ENCODE data around the gene GRIK4.

The GRIK4 gene

DNA sequence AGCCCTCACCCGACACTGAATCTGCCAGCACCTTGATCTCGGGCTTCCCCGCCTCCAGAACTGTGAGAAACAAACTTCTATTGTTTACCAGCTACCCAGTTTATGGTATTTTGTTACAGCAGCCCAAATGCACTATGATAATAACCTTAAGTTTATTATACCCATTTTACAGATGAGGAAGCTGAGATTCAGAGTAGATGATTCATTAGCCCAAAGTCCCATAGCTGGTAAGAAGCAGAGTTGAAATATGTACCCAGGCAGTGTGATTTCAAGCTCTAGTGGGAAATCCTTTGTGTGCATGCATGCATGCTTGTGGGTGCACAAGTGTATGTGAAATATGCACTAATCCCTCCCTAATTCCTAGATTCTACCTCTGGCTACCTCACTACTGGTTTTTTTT lies 7.9 kb downstream of the GRIK4 start:
- TF ChIP-seq, protein P1, sequence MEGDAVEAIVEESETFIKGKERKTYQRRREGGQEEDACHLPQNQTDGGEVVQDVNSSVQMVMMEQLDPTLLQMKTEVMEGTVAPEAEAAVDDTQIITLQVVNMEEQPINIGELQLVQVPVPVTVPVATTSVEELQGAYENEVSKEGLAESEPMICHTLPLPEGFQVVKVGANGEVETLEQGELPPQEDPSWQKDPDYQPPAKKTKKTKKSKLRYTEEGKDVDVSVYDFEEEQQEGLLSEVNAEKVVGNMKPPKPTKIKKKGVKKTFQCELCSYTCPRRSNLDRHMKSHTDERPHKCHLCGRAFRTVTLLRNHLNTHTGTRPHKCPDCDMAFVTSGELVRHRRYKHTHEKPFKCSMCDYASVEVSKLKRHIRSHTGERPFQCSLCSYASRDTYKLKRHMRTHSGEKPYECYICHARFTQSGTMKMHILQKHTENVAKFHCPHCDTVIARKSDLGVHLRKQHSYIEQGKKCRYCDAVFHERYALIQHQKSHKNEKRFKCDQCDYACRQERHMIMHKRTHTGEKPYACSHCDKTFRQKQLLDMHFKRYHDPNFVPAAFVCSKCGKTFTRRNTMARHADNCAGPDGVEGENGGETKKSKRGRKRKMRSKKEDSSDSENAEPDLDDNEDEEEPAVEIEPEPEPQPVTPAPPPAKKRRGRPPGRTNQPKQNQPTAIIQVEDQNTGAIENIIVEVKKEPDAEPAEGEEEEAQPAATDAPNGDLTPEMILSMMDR (conservative IDR thresholded peaks at IDR 0.05; ENCODE audit: low read depth, low read length) = no peak

DNA sequence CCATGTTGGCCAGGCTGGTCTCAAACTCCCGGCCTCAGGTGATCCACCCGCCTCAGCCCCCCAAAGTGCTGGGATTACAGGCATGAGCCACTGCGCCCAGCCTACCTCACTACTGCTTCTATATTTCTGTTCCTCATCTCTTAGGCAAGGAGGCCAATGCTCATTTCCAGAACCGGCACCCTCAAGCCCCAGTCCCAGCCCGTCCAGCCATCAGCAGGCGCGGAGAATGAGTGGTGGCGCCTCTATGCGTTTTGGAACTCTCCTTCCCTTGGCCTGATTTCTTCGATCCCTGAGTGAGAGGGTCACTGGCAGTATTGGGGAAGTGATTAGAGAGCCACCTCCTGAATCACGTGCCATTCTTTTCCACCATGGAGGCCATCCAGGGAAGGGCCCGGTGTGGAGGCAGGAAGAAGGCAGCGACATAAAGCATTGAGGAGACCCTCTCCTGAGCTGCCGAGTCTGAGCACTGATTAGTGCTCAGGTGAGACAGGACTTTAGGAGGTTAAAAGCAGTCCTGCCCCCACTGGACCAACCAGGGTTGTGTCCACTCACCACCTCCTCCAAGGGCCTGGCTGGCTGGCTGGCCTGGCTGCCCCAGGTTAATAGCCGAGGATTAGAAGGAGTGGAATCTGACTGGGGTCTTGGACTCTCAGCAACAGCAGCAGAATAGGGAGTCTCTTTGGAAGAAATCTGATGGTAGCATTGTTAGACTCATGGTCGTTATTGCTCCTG lies 8.7 kb downstream of the GRIK4 start:
- no peak for DNase-seq (ENCODE audit: low read depth)
- TF ChIP-seq, protein P1 (conservative IDR thresholded peaks at IDR 0.05; ENCODE audit: low read depth, low read length) = no peak
- no peak overlapping the region for H3K4me3 ChIP-seq (ENCODE audit: low read depth, low read length)

More for the DNA sequence above, 7.9 kb downstream of the GRIK4 start:
- H3K4me3 ChIP-seq (ENCODE audit: low read depth, low read length) = no peak overlapping the region
- no peak for DNase-seq (ENCODE audit: low read depth)

DNA sequence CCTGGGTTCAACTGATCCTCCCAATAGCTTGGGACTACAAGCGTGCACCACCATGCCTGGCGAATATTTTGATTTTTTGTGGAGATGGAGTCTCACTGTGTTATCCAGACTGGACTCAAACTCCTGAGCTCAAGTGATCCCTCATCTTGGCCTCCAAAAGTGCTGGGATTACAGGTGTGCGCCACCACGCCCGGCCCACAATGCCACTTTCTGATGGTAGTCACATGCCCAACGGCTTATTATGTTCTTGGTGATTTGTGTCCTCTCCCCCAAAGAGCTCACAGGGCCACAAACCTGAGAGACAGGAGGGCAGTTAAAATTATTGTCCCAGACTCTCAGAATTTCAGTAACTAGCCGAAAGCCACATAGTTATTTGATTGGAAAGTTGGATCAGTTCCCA lies 9.6 kb downstream of the GRIK4 start:
- TF ChIP-seq, protein P1 (conservative IDR thresholded peaks at IDR 0.05; ENCODE audit: low read depth, low read length) = no peak
- DNase-seq (ENCODE audit: low read depth) = no peak
- no peak overlapping the region for H3K4me3 ChIP-seq (ENCODE audit: low read depth, low read length)

DNA sequence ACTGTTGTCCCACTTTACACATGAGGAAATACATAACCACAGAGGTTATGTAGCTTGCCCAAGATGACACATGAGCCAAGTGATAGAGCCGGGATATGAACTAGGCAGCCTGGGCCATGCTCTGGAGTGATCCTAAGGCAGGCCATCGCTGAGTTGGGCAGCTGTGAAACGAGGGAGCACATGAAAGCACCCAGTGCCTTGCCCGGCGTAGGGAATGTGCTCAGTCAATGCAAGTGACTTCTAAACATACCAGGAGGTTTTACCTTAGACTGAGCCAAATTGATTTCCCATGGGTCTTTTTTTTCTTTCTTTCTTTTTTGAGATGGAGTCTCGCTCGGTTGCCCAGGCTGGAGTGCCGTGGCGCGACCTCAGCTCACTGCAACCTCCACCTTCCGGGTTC lies 10.5 kb downstream of the GRIK4 start:
- TF ChIP-seq, protein P1 (conservative IDR thresholded peaks at IDR 0.05; ENCODE audit: low read depth, low read length) = no peak
- H3K4me3 ChIP-seq (ENCODE audit: low read depth, low read length) = no peak overlapping the region
- DNase-seq (ENCODE audit: low read depth) = no peak

DNA sequence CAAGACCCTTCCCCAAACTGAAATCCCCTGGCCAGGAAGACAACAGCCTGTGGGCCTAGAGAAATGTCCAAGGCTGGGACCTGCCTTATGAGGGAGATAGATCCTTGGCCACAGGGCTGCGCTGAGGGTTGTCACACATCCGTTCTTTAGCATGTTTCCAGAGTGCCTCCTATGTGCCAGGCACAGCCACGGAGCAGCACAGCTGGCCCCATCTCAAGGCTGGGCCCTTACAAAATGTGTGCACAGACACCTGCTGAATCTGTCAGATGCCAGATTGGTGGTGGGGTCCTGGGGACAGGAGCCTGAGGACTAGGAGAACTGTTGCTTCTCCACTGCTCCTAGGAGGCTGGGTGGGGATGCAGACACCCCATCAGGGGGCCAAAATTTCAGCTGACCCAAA lies 11.2 kb downstream of the GRIK4 start:
- DNase-seq (ENCODE audit: low read depth) = no peak
- TF ChIP-seq, protein P1 (conservative IDR thresholded peaks at IDR 0.05; ENCODE audit: low read depth, low read length) = no peak
- no peak overlapping the region for H3K4me3 ChIP-seq (ENCODE audit: low read depth, low read length)

DNA sequence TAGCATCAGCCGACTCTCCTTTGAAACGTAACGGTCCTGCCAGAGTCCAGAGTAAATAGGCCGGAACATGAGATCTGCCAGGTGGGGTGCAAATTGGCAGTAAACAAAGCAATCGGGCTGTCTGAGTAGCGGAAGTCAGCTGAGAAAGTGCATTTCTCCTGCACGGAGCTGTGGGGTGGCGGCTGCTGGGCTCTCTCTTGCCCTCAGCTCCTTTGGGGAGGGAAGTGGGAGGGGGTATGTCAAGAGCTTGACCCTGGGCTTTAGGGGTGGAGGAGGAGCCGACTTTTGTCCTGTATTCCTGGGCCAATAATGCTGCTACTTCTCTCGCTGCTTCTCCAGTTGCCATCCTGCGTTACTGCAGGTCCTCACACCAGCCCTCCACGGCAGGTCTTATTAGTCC lies 11.6 kb downstream of the GRIK4 start:
- no peak for DNase-seq (ENCODE audit: low read depth)
- TF ChIP-seq, protein P1 (conservative IDR thresholded peaks at IDR 0.05; ENCODE audit: low read depth, low read length) = no peak
- H3K4me3 ChIP-seq (ENCODE audit: low read depth, low read length) = no peak overlapping the region

DNA sequence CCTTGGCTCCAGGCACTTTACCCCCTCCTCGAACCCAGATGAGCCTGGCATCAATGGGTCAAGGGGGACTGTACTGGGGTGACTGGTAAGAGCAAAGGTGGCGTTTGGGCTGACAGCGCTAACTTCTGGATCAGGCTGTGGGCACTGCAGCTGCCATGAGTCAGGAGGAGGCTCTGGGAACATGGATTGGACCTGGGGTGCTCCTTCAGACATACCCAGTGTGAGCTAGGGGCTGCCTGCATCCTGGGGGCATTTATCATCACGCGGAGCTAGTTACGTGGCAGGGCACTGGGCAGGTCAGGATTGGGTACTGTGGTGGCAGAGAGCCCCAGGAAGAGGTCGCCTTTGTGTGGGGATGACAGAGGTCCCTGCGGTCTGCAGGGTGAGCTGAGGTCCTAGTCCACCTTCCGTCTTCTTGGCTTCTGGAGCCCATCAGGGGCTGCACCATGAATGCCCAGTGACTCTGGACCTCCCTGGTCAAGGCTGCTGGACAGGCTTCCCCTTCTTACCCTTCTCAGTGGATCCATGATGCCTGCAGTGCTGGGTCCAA lies 13.1 kb downstream of the GRIK4 start:
- H3K4me3 ChIP-seq (ENCODE audit: low read depth, low read length) = no peak overlapping the region
- TF ChIP-seq, protein P1 (conservative IDR thresholded peaks at IDR 0.05; ENCODE audit: low read depth, low read length) = no peak
- DNase-seq (ENCODE audit: low read depth) = no peak

All from choroid plexus epithelial cell (primary cell).